Activated naive CD4-positive, alpha-beta T cell treated with anti-CD3 and anti-CD28 coated beads, Interleukin-2, amount 50 U/mL, for 72 hours (primary cell): ENCODE results near the gene FNDC7. TPM values are rescaled to one million over a fixed set of nuclear protein-coding genes. Genes with fewer than 3 reads are reported as not detected.
A peak's percentile ranks its signal among the peaks of the same experiment; 100 is the strongest.
"Not testable (repeated sequence)": the region's sequence is repeated elsewhere in the genome, so short reads cannot be mapped to it uniquely, and the experiment has no call there.

Experiments
- ATAC-seq, 2 donors: fragments of 150-1000 bp; cut with Tn5 transposase; 2 replicates each; pipeline ENCODE4 v1.10.0; 2021; ENCODE audit warnings: mild to moderate bottlenecking in 2 of 2, moderate library complexity in 2 of 2
- DNase-seq, 2 donors: peaks; one replicate each; pipeline ENCODE4 v3.0.0; 2021 to 2022; ENCODE audit warnings: low spot score in 2 of 2
- H3K27ac Mint-ChIP-seq, 2 donors: one replicate each; pipeline ENCODE4 v1.8.0; 2022; ENCODE audit warnings: mild to moderate bottlenecking in 2 of 2, mixed read lengths in 2 of 2
- H3K36me3 Mint-ChIP-seq, 2 donors: one replicate each; pipeline ENCODE4 v1.8.0; 2022; ENCODE audit warnings: mixed read lengths in 2 of 2
- H3K9me3 Mint-ChIP-seq, 2 donors: one replicate each; pipeline ENCODE4 v1.8.0; 2022; ENCODE audit warnings: mixed read lengths in 2 of 2
- total RNA-seq, 2 donors: library from RNA; stranded (reverse); gene quantifications; one replicate each; pipeline ENCODE4 v1.2.3, GENCODE V29; 2022

FNDC7 gene
- total RNA-seq, 2 donors from 2014 or later = 0.07 to 0.31 TPM

- H3K9me3 Mint-ChIP-seq = no peaks in the 10 kb centered on the region
- H3K27ac Mint-ChIP-seq = peak within 1 kb of the TSS; percentile 99 to 100
- ATAC-seq (peak; percentile 91 to 92), DNase-seq (peak; percentile 88 to 94)
- H3K36me3 Mint-ChIP-seq = peaks cover 36 to 48% of the 10 kb centered on the region in 2 donors
These were observed 20.6 kb upstream of the FNDC7 start, which contains the start of gene PRPF38B for GRCh38 chr1:108691942-108692723. TSS of gene PRPF38B (plus strand) at chr1:108692310. CDS start at chr1:108692592, 282 bp downstream.

- ATAC-seq = peak; percentile 71 to 75
These were observed 19.7 kb upstream of the FNDC7 start for GRCh38 chr1:108692724-108693655.

GRCh38 chr1:108695535-108695934 lies 17.2 kb upstream of the FNDC7 start:
- Mint-ChIP-seq H3K27ac (peak overlapping the region; percentile 9 to 55), H3K9me3 (no peaks in the 10 kb centered on the region), H3K36me3 (peaks cover 57 to 82% of the 10 kb centered on the region in 2 donors)
- DNase-seq (no peak), ATAC-seq (no peak)

More at GRCh38 chr1:108692724-108693655, 19.7 kb upstream of the FNDC7 start:
- peak; percentile 55 to 66 for DNase-seq
- no peaks in the 10 kb centered on the region for H3K9me3 Mint-ChIP-seq
- peaks cover 41 to 56% of the 10 kb centered on the region in 2 donors for H3K36me3 Mint-ChIP-seq
- H3K27ac Mint-ChIP-seq = peak overlapping the region; percentile 99 to 100

- Mint-ChIP-seq H3K36me3 (peaks cover 28 to 50% of the 10 kb centered on the region in 2 donors), H3K27ac (peak overlapping the region; percentile 3 to 45), H3K9me3 (no peaks in the 10 kb centered on the region)
- DNase-seq = no peak
- no peak for ATAC-seq
These were observed 13.1 kb upstream of the FNDC7 start for GRCh38 chr1:108699375-108700332.

- ATAC-seq (no peak), DNase-seq (no peak)
- Mint-ChIP-seq H3K9me3 (no peaks in the 10 kb centered on the region), H3K27ac (no peak overlapping the region), H3K36me3 (peaks cover 21 to 41% of the 10 kb centered on the region in 2 donors)
These were observed 11.4 kb upstream of the FNDC7 start for GRCh38 chr1:108701176-108701849.

GRCh38 chr1:108702109-108702508 lies 10.6 kb upstream of the FNDC7 start:
- not testable (repeated sequence) for DNase-seq, ATAC-seq, H3K9me3 Mint-ChIP-seq, H3K27ac Mint-ChIP-seq
- H3K36me3 Mint-ChIP-seq = peaks cover 21 to 34% of the 10 kb centered on the region in 2 donors

GRCh38 chr1:108703939-108704338 lies 8.8 kb upstream of the FNDC7 start:
- Mint-ChIP-seq H3K27ac (peak overlapping the region in 1 of 2 donors; percentile 66), H3K9me3 (no peaks in the 10 kb centered on the region), H3K36me3 (peaks cover 9 to 16% of the 10 kb centered on the region in 2 donors)
- ATAC-seq = peak; percentile 74 to 82
- no peak for DNase-seq

- Mint-ChIP-seq H3K9me3 (no peaks in the 10 kb centered on the region), H3K36me3 (peaks cover 4 to 10% of the 10 kb centered on the region in 2 donors), H3K27ac (peak overlapping the region in 1 of 2 donors; percentile 8)
- no peak for ATAC-seq
- no peak for DNase-seq
These were observed 8.2 kb upstream of the FNDC7 start for GRCh38 chr1:108704496-108704895.

GRCh38 chr1:108706643-108707042 lies 6.1 kb upstream of the FNDC7 start:
- Mint-ChIP-seq H3K27ac (no peak overlapping the region), H3K9me3 (no peaks in the 10 kb centered on the region), H3K36me3 (no peaks in the 10 kb centered on the region)
- DNase-seq (no peak), ATAC-seq (no peak)

- Mint-ChIP-seq H3K9me3 (no peaks in the 10 kb centered on the region), H3K27ac (no peak overlapping the region), H3K36me3 (no peaks in the 10 kb centered on the region)
- peak; percentile 69 to 77 for ATAC-seq
- peak in 1 of 2 donors; percentile 61 for DNase-seq
These were observed 3.7 kb upstream of the FNDC7 start for GRCh38 chr1:108708691-108709660.

- no peaks in the 10 kb centered on the region for H3K9me3 Mint-ChIP-seq
- H3K27ac Mint-ChIP-seq = no peak overlapping the region
- no peaks in the 10 kb centered on the region for H3K36me3 Mint-ChIP-seq
- ATAC-seq (no peak), DNase-seq (no peak)
These were observed 3.2 kb downstream of the FNDC7 start for GRCh38 chr1:108715932-108716331.

- Mint-ChIP-seq H3K27ac (no peak overlapping the region), H3K9me3 (no peaks in the 10 kb centered on the region), H3K36me3 (no peaks in the 10 kb centered on the region)
- DNase-seq = no peak
- ATAC-seq = no peak
These were observed 3.9 kb downstream of the FNDC7 start for GRCh38 chr1:108716437-108717230.

GRCh38 chr1:108717774-108718316 lies 5.1 kb downstream of the FNDC7 start:
- Mint-ChIP-seq H3K36me3 (no peaks in the 10 kb centered on the region), H3K27ac (no peak overlapping the region), H3K9me3 (no peaks in the 10 kb centered on the region)
- DNase-seq = no peak
- no peak for ATAC-seq
